ENCODE data around the gene TCF7L1. TPM values are rescaled to one million over a fixed set of nuclear protein-coding genes. Genes with fewer than 3 reads are reported as not detected.

The TCF7L1 gene, protein sequence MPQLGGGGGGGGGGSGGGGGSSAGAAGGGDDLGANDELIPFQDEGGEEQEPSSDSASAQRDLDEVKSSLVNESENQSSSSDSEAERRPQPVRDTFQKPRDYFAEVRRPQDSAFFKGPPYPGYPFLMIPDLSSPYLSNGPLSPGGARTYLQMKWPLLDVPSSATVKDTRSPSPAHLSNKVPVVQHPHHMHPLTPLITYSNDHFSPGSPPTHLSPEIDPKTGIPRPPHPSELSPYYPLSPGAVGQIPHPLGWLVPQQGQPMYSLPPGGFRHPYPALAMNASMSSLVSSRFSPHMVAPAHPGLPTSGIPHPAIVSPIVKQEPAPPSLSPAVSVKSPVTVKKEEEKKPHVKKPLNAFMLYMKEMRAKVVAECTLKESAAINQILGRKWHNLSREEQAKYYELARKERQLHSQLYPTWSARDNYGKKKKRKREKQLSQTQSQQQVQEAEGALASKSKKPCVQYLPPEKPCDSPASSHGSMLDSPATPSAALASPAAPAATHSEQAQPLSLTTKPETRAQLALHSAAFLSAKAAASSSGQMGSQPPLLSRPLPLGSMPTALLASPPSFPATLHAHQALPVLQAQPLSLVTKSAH
- total RNA-seq (2022; extraction: Qiagen RNA extraction): 8.5 to 11.5 TPM (median 10.2 TPM) in 5 replicates

DNA sequence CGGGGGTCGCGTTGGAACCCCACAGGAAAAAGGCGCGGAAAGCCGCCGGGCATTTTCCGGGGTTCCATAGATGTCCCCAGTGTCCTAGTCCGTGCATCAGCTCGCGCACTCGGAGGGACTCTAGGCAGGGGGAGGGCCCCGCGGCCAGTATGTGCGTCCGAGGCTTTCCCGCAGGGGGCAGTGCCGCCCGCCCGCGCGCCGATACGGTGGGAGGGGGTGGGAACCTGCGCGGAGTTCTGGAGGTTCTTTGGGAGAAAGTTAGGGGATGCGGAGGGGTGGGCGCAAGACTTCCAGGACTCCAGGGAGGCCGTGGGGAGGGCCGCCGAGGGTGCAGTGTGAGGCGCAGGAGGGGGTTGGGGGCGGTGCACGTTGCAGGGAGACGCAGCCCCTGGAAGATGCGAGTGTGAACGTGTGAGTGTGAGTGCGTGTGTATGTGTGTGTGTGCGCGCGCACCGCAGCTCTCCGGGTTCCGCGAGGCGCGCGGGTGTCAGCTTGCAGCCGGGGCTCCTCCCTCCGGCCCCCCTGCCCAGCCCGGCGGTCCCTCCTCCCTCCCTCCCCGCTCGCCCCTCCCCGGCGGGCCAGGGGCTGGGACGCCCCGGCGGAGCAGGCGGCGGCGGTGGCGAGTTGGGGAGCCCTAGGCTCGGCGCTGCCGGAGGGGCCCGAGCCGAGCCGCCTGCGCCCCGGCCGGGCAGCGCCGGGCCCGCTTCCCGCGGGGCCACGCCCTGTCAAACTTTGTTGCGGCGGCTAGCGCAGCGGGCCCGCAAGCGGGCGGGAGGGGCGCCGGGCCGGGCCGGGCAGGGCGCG, at the start of gene TCF7L1:
Gene TCF7L1, plus strand, starts transcription at position 559 of the 804 bp plus-strand sequence. CDS start 293 bp downstream, outside the sequence.

DNA sequence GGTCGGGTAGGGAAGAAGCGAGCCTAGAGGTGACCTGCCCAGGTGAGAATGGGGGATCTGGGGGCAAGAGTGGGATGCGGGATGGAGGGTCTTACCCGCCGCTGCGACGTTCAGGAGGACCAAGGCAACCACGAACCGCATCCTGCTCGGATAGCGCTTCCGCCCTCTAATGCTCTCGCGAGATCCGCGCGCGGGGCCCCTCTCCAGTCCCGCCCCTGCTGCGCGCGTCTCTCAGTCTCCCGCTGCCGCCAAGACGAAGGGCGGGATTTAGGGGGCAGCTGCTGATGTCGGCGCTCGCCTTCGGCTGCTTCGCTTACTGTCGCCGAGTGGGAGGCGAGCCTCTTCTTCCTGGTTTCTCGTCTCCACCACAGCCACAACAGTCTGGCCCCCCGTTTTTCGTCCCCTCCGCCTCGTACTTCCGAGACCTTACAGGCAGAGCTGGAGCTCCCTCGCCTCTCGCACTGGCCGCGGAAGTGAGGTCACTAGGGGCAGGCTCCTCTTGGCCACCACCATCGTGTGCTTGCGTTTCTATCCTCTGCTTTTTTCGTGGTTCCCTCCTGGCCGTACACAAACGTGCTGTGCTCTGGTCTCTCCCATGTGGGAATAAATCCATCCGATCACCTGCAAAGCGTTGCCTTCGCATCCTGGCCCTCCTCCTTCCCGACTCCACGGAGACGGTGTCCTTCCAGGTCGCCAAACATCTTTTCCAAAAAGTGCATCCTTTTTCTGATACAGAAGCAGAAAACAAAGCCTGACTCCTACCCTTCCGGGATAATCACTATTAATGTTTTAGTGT, 194.8 kb downstream of the TCF7L1 start, which contains the start of gene TGOLN2:
Gene TGOLN2, minus strand, starts transcription at position 168 of the 796 bp plus-strand sequence. Its CDS starts 27 bp downstream, at position 141.

DNA sequence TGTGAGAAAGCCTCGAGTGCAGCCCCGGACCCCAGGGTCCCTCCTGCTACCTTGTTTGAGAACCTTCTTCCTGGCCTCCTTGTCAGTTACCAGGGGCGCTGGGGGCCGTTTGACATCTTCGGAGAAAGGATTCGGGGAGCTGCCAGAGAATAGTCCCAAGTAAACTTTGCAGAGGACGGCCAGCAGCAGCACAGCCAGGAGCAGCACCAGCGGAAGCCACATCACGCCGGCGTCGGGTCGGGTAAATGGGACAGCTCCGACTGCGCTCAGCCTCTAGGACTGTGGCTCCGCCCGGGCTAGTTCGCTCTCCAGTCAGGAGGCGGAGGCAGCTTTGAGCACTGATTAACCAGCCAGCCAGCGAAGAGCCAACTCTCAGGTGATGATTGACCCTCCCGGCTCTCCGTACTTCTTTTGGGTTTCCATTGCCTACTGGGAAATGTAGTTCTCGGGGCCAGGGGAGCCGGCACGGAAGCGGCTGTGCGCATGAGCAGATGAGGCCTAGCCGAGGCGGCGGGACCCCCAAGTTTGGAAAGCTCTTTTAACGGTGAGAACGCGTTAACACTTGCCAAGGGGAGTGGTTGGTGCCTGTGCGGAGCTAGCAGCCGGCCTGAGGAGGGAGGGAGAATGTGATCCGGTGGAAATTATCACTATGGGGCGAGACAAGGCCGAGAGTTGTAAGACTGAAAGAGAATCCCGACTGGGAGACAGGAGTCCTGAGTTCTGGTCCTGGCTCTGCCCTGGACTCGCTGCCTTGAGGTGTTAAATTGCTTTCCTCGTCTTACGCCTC, 221.3 kb downstream of the TCF7L1 start, which contains the start of the genes ELMOD3 and RETSAT:
Gene ELMOD3, plus strand, starts transcription at position 484 of the 787 bp plus-strand sequence. CDS start 2,430 bp downstream, outside the sequence.
Gene RETSAT, minus strand, starts transcription at position 243 of the 787 bp plus-strand sequence. Its CDS starts 21 bp downstream, at position 222.

Other genes with a start within 250 kb of the TCF7L1 start
- gene TMSB10, start 227.7 kb upstream of the TCF7L1 start, total RNA-seq (2022; extraction: Qiagen RNA extraction): 9,637 to 10,481 TPM (median 10,011 TPM) in 5 replicates
- gene KCMF1, start 162.2 kb upstream of the TCF7L1 start, total RNA-seq (2022; extraction: Qiagen RNA extraction): 117 to 145 TPM (median 125 TPM) in 5 replicates
- gene TGOLN2, start 194.6 kb downstream of the TCF7L1 start, total RNA-seq (2022; extraction: Qiagen RNA extraction): 82.7 to 124 TPM (median 99.2 TPM) in 5 replicates
- 51.4 to 61.3 TPM (median 53.8 TPM) in 5 replicates for gene RETSAT, start 221.1 kb downstream of the TCF7L1 start, total RNA-seq (2022; extraction: Qiagen RNA extraction)
- 10.6 to 15.2 TPM (median 11.6 TPM) in 5 replicates for gene ELMOD3, start 221.4 kb downstream of the TCF7L1 start, total RNA-seq (2022; extraction: Qiagen RNA extraction)

Measured in A549 treated with Hydrocortisone at 1 μM for 4 hours (cell line).